GM12873 (cell line): Measurements from ENCODE around the gene STYK1.

ENCODE experiments used
- TF ChIP-seq, protein P1 (sequence below): IDR thresholded peaks from 2 replicates; pipeline ENCODE4 v1.5.1; 2012; ENCODE audit warnings: low read depth, mild to moderate bottlenecking, moderate library complexity, low read length, control low read depth; ENCODE audit not compliant: insufficient read depth; ENCODE audit errors: missing control alignments

STYK1 gene

DNA sequence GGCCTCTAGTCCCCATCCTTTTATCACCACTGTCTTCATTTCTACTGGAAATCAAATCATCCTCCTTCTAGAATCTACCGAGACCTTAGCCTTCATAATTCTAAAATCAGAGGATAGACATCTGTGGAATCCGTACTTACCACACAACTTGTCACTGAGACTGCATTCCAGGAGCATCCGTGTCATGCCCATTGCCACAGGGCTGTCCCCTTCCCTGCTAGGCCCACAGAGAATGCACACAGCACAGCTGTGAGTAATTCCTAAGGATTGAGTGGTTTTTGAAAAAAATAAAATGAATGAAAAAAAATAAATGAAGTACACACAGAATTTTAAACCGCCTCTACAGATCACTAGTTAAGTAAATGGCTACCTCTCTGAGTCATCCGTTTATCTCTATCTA lies 39.4 kb downstream of the STYK1 start:
- TF ChIP-seq, protein P1, sequence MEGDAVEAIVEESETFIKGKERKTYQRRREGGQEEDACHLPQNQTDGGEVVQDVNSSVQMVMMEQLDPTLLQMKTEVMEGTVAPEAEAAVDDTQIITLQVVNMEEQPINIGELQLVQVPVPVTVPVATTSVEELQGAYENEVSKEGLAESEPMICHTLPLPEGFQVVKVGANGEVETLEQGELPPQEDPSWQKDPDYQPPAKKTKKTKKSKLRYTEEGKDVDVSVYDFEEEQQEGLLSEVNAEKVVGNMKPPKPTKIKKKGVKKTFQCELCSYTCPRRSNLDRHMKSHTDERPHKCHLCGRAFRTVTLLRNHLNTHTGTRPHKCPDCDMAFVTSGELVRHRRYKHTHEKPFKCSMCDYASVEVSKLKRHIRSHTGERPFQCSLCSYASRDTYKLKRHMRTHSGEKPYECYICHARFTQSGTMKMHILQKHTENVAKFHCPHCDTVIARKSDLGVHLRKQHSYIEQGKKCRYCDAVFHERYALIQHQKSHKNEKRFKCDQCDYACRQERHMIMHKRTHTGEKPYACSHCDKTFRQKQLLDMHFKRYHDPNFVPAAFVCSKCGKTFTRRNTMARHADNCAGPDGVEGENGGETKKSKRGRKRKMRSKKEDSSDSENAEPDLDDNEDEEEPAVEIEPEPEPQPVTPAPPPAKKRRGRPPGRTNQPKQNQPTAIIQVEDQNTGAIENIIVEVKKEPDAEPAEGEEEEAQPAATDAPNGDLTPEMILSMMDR, result no peak

DNA sequence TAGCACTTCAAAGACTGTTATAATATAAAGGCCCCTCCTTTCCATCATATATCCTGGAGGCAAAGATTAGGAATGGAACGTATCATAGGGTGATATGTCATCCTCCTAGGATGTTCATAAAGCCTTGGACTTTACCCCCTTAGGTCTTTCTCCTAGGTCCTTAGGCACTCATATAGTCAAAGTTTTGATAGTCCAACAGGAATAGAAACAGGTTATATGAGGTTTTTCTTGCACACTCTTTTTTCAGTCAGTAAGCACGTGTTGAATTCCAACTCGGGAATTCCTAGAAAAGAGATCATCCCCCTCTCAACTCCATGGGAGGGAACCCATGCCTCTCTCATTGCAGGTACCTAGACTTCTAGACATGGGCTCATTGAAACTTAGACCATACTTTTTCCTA lies 40.3 kb downstream of the STYK1 start:
- TF ChIP-seq, protein P1, result no peak

DNA sequence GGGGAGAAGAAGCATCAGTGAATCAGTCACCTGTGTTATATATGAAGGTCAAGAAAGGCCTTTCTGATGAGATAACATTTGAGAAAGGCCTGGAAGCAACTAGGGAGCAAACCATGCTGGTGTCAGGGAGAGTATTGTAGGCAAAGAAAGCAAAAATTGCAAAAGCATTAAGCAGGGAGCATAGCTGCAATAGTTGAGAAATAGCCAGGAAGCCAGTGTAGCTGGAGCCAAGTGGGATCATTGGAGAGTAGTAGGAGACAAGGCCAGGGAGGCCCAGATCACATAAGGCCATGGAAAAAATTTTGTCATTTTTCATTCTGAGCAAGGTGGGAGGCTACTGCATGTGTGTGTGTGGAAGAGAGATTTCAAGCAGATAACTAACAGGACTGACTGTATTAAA lies 41.6 kb downstream of the STYK1 start:
- TF ChIP-seq, protein P1, result no peak

DNA sequence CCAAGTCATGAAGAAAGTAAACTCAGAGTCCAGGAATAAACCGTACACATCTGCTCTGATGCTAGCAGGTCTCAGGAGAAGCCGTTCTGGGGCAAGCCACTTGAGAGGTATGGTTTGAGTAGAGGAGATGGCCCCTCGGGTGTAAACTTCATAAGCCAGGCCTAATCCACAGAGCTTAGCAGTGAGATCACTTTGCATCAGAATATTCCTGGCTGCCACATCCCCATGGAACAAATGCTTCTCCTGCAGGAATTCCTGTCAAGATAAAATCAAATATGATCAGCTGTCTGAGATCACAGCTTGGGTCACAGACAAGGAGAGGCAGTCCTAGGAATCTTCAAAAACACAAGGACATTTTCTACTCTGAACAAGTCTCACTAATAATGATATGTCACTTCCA lies 49.2 kb downstream of the STYK1 start:
- TF ChIP-seq, protein P1, result no peak

DNA sequence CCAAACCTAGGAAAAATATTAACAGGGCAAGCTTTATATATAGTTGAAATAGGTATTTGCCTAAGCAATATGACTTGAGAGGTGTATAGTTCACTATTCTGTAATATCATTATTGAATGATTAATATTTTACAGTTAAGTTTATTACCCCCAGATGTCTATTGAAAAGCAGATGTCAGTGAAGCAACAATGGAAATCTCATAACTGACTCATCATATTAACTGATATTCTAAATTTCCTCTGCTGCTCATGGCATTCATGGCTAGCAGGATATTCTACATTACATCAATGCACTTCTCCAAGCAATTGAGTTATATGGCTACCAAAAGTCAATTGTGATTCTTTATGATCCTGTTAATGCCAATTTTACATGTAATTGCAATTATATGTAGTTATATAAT lies 50.7 kb downstream of the STYK1 start:
- TF ChIP-seq, protein P1, result no peak

DNA sequence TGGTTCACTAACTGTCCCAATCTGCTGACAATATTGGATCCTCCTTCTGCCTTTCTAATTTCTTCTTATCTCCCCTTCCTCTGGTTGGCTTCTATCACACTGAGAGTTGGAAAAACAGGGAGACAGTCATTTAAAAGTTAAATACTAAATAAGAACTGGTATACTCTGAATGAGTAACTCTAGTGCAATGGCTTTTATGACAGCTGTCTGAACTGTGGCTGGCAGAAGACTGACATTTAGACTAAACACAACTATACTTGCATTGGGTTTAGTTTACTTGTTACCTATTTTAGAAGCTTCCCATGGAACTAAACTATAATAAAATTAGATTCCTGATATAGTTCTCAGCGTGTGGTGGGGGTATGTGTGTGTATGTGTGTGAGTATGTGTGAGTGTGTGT lies 52.6 kb downstream of the STYK1 start:
- TF ChIP-seq, protein P1, result no peak

DNA sequence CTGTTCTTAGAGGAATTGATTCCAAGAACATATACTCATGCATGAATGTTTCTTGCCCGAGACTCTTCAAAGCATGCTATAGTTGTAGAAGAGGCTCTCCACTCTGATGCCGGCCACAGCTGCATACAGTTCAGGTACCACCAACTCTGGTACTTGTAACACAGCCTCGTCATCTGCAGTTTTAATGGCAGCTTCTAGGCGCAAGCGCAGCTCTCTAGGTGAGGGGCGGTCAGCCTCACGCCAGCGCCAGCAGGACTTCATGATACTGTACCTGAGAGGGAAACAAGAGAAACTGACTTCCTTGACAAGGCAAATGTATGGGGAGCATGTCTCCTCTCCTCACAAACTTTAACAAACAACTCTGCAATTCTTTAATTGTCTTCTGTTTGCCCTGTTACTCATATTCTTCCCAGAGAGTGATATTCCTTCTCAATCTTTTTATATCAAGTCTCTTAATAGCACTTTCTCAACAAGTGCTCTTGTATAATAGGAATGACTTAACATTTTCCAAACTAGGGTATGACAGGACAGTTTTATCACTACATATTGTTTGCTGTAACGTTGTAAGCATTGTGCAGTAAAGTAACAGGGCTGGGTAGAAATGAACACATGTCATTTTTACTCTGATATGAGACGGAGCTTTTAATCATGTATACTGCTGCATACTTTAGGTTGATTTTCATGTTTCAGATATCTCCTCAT lies 53.6 kb downstream of the STYK1 start:
- TF ChIP-seq, protein P1, result no peak
